ENCODE data around the gene DCAF12L2.

- TF ChIP-seq CHD2 (IDR thresholded peaks at IDR 0.05; ENCODE audit: low read length, partially characterized antibody) (no peak), ESRRA (IDR thresholded peaks at IDR 0.05; ENCODE audit: borderline replicate concordance, low read length) (no peak), RFX5 (IDR thresholded peaks at IDR 0.05) (no peak), HOXA7 (CRISPR knock-in tag; IDR thresholded peaks at IDR 0.05) (no peak), POLR2A (IDR thresholded peaks at IDR 0.05; ENCODE audit: low read length) (no peak), REST (IDR thresholded peaks at IDR 0.05) (no peak)
Observed at GRCh38 chrX:126164226-126164625, 1.9 kb downstream of the DCAF12L2 start.

Measured in A549 (cell line).